ENCODE measurements around the gene SOBP. TPM values are rescaled to one million over a fixed set of nuclear protein-coding genes. Genes with fewer than 3 reads are reported as not detected.

The SOBP gene
- total and polyA plus RNA-seq, 2 donors (not counting 3 experiments of a cell fraction or from before 2014, with no cell fraction given) = 0.35 to 6.6 TPM

DNA sequence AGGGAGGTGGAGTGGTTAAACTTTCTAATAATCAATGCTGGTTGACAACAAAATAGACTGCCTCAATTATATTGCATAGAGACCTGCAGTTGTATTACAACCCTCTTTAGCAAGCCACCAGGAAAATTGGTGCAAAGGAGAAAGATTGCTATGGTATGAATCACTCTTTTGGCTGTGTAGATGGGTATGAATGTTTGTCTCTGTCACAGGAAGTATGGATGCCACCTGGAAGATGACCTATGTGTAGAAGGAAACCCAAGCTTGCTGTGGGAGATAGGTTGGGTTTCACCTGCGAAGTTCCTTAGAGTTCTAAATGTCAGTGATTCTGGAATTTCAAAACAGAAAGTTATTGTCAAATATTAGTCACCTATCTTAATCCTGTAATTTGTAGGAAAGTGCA is 134.6 kb downstream of the SOBP start:
- CTCF ChIA-PET = no interaction called here
- Histone ChIP-seq H3K9ac (replicated peaks; ENCODE audit: extremely low read depth, insufficient read depth, low read length) (no peak overlapping the region), H2AFZ (ENCODE audit: low read depth, low read length) (no peak overlapping the region), H3K4me3 (replicated peaks in 1 of 3; ENCODE audit: insufficient read depth in 1 of 3, low read depth in 1 of 3, low read length in 3 of 3) (no peak overlapping the region), H3K27ac (ENCODE audit: insufficient read depth, low read depth, low read length) (no peak overlapping the region), H3K9me1 (replicated peaks; ENCODE audit: control insufficient read depth, extremely low read depth, insufficient read depth, low read length) (no peaks in the 10 kb centered on the region), H4K20me1 (replicated peaks; ENCODE audit: control insufficient read depth, extremely low read depth, insufficient read depth, low read length) (no peaks in the 10 kb centered on the region), H3K4me2 (ENCODE audit: insufficient read depth, low read length) (no peak overlapping the region), H3K79me2 (ENCODE audit: control insufficient read depth, insufficient read depth, low read length) (no peaks in the 10 kb centered on the region), H3K36me3 (ENCODE audit: control insufficient read depth in 2 of 2, extremely low read depth in 1 of 2, insufficient read depth in 2 of 2, low read length in 2 of 2) (no peaks in the 10 kb centered on the region), H3K4me1 (ENCODE audit: control insufficient read depth, extremely low read depth, insufficient read depth, low read length) (peaks cover 20% of the 10 kb centered on the region), H3K27me3 (ENCODE audit: control insufficient read depth in 2 of 2, insufficient read depth in 2 of 2, low read length in 2 of 2) (no peaks in the 10 kb centered on the region), H3K9me3 (replicated peaks; ENCODE audit: control insufficient read depth, insufficient read depth, low read length) (no peaks in the 10 kb centered on the region)
- FAIRE-seq = peak; percentile 57
- peak; percentile 68 for TF ChIP-seq FOS (IDR thresholded peaks at IDR 0.05; ENCODE audit: borderline replicate concordance, insufficient read depth, low read length)
- TF ChIP-seq JUN (IDR thresholded peaks at IDR 0.05; ENCODE audit: borderline replicate concordance, insufficient read depth, insufficient read length, low read depth) = no peak
- TF ChIP-seq POLR2AphosphoS5 (IDR thresholded peaks at IDR 0.05; ENCODE audit: insufficient read depth, low read depth, low read length) = no peak
- no peak for TF ChIP-seq POLR2A (IDR thresholded peaks at IDR 0.05; ENCODE audit: low read depth, low read length)
- TF ChIP-seq, protein P1, sequence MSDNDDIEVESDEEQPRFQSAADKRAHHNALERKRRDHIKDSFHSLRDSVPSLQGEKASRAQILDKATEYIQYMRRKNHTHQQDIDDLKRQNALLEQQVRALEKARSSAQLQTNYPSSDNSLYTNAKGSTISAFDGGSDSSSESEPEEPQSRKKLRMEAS (IDR thresholded peaks at IDR 0.05; ENCODE audit: insufficient read depth, insufficient read length) = no peak
- no peak for TF ChIP-seq EZH2 (IDR thresholded peaks at IDR 0.05; ENCODE audit: borderline replicate concordance, low read depth, low read length, severe bottlenecking)
- no peak for TF ChIP-seq MYC (IDR thresholded peaks at IDR 0.05; ENCODE audit: low read depth, low read length)
- POLR2A ChIA-PET = no interaction called here
- BruUV-seq (replicated peaks) = no TSS peak
- dilution Hi-C loops (cut with MboI; ENCODE audit: extremely low pct_ligation_motif_present, low sequenced_read_pairs) (no loop called here), intact Hi-C loops (cut with micrococcal nuclease) (no loop called here)
- peak; percentile 20 for DNase-seq (ENCODE audit: low read depth, low spot score)

DNA sequence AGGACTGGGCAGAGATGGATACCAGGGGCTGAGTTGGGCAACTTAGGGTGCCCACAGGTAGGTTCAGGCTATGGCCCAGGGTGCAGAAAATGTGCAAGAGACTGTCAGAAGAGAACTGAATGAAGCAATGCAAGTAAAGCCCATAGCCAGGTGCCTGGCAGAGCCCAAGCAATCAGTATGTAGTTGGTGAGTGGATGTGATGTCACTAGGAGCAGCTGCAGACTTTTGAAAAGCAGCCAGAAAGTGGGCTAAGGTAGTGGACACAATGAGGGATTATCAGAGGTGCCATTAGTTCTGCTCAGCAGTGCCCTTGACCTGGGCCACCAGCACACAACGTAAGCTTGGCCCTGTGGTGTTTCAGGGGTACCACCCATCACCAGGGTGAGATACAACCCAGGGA is 135.3 kb downstream of the SOBP start:
- no peaks in the 10 kb centered on the region for H3K9me3 ChIP-seq (replicated peaks; ENCODE audit: control insufficient read depth, insufficient read depth, low read length)
- H3K27me3 ChIP-seq (ENCODE audit: control insufficient read depth in 2 of 2, insufficient read depth in 2 of 2, low read length in 2 of 2) = no peaks in the 10 kb centered on the region
- H3K9ac ChIP-seq (replicated peaks; ENCODE audit: extremely low read depth, insufficient read depth, low read length) = no peak overlapping the region
- TF ChIP-seq, protein P1 (IDR thresholded peaks at IDR 0.05; ENCODE audit: insufficient read depth, insufficient read length) = no peak
- TF ChIP-seq GATA2 (IDR thresholded peaks at IDR 0.05; ENCODE audit: insufficient read depth, insufficient read length, low read depth, low read length) = no peak
- TF ChIP-seq FOS (IDR thresholded peaks at IDR 0.05; ENCODE audit: borderline replicate concordance, insufficient read depth, low read length) = no peak
- no peak for DNase-seq (ENCODE audit: low read depth, low spot score)
- FAIRE-seq = no peak
- H4K20me1 ChIP-seq (replicated peaks; ENCODE audit: control insufficient read depth, extremely low read depth, insufficient read depth, low read length) = no peaks in the 10 kb centered on the region
- no peaks in the 10 kb centered on the region for H3K9me1 ChIP-seq (replicated peaks; ENCODE audit: control insufficient read depth, extremely low read depth, insufficient read depth, low read length)
- H3K4me3 ChIP-seq (replicated peaks in 1 of 3; ENCODE audit: insufficient read depth in 1 of 3, low read depth in 1 of 3, low read length in 3 of 3) = no peak overlapping the region
- no peak overlapping the region for H3K27ac ChIP-seq (ENCODE audit: insufficient read depth, low read depth, low read length)
- BruUV-seq (replicated peaks) = no TSS peak
- H3K36me3 ChIP-seq (ENCODE audit: control insufficient read depth in 2 of 2, extremely low read depth in 1 of 2, insufficient read depth in 2 of 2, low read length in 2 of 2) = no peaks in the 10 kb centered on the region
- no peak overlapping the region for H2AFZ ChIP-seq (ENCODE audit: low read depth, low read length)
- POLR2A ChIA-PET = no interaction called here
- dilution Hi-C loops (cut with MboI; ENCODE audit: extremely low pct_ligation_motif_present, low sequenced_read_pairs) (no loop called here), intact Hi-C loops (cut with micrococcal nuclease) (no loop called here)
- H3K79me2 ChIP-seq (ENCODE audit: control insufficient read depth, insufficient read depth, low read length) = no peaks in the 10 kb centered on the region
- CTCF ChIA-PET = no interaction called here
- H3K4me2 ChIP-seq (ENCODE audit: insufficient read depth, low read length) = no peak overlapping the region
- peaks cover 18% of the 10 kb centered on the region for H3K4me1 ChIP-seq (ENCODE audit: control insufficient read depth, extremely low read depth, insufficient read depth, low read length)
